ENCODE results near the gene ABCF3.

DNA sequence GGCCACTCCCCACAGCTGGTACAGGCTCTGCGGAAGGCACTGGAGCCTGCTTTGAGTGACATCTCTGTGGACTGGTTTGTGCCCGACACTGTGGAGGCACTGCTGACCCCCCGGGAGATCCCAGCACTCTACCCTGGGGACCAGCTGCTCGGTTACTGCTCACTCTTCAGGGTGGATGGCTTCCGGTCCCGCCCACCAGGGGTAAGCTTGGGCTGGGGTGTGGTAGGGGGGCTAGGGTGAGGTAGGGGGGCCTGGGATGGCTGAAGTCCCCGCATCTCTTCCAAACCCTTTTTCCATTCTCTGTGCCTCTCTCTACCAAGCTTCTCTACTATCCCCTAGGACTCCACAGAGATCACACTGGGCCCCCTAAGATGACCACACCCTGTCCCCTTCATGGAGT lies 51.2 kb downstream of the ABCF3 start:
- TF ChIP-seq POLR2A (IDR thresholded peaks at IDR 0.05; ENCODE audit: low read depth, low read length): no peak
- TF ChIP-seq TAF1 (IDR thresholded peaks at IDR 0.05; ENCODE audit: low read depth, low read length): no peak
- no peak for TF ChIP-seq POLR2AphosphoS5 (IDR thresholded peaks at IDR 0.05; ENCODE audit: low read depth, low read length)
- no peak for TF ChIP-seq POU2F2 (IDR thresholded peaks at IDR 0.05; ENCODE audit: low read depth, low read length)
- no peak for TF ChIP-seq PAX5 (IDR thresholded peaks at IDR 0.05; ENCODE audit: insufficient read depth, low read length, severe bottlenecking)

All from GM12891 (cell line).